Activated CD4-positive, alpha-beta T cell treated with anti-CD3 and anti-CD28 coated beads, Interleukin-2, amount 50 U/mL, for 16 hours (primary cell): Measurements from ENCODE around the gene RCN2.
"Not testable (repeated sequence)": the region's sequence is repeated elsewhere in the genome, so short reads cannot be mapped to it uniquely, and the experiment has no call there.

Source experiments
- DNase-seq: peaks from one replicate; pipeline ENCODE4 v3.0.0-alpha.2; 2020

RCN2 gene

DNA sequence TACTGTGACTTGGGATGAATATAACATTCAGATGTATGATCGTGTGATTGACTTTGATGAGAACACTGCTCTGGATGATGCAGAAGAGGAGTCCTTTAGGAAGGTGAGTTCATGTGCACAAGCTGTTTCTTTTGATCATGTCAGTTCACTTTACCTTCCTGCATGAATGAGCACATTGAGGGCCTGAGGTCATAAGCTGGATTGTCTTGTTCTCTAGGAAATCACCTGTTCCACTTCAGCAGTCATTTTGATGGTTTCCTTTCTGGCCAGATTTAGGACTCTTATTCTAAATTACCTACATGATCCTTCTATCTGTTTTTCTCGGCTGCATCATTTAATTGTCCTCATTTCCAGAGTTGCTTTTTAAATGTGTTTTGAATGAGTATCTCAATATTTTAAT lies 4.1 kb downstream of the RCN2 start:
- DNase-seq, result no peak

- no peak for DNase-seq
Measured at GRCh38 chr15:76936671-76937070, 5.1 kb downstream of the RCN2 start.

GRCh38 chr15:76938752-76939151 lies 7.2 kb downstream of the RCN2 start:
- DNase-seq, result no peak

DNA sequence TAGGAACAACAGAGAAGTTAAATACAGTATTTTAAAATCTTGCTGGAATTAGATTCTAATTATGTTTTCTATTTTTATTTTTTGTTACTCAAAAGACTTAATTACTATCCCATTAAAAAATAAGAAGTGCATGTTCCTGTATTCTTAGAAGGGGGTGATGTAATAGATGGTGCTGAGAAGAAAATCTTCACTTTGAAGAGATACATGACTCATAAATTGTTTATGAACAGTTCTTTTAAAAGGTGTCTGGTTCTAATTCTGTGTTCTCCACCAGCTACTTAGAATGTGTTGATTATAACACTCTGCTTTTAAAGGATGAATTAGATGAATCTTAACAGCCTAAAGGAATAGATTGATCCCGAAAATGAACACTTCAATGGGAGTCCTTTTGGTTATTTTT lies 8.2 kb downstream of the RCN2 start:
- DNase-seq, result no peak

DNA sequence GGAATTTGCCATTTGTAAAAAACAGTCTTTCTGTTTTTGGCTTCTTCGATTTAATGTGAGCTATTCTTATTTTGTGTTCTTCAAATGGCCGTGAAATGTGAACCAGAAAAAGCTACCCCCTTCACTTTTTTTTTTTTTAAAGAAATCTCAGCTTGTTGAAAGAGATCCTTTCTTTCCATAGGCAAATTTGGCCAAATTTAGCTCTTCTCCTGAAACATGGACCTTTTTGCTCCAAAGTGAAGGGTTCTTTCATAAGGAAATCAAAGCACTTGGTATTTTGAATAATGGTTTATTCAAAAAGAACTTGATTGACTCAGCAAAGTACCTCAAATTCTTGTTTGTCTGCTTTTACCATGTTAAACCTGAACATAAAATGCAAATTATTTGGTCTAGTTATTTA lies 10.1 kb downstream of the RCN2 start:
- DNase-seq, result no peak

GRCh38 chr15:76942331-76942730 lies 10.8 kb downstream of the RCN2 start:
- no peak for DNase-seq

GRCh38 chr15:76945494-76946093 lies 14.0 kb downstream of the RCN2 start:
- no peak for DNase-seq

GRCh38 chr15:76947454-76947853 lies 15.9 kb downstream of the RCN2 start:
- no peak for DNase-seq

DNA sequence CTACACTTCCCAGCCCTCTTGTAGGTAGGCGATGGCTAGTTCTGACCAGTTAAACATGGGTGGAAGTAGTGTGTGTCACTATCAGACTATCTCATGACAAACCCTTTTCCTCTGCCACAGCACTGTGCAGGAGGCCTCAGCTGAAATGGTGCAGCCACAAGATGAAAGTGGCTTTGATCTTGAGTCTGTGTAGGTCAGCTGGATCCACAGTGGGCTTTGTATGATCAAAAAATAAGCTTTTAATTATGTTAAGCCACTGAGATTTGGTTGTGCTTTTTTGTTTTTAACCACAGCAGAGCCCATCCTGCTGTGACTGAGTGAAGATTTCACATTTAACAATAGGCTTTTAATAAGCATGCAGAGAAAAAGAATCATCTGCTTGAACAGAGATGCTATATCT lies 19.7 kb downstream of the RCN2 start:
- DNase-seq, result no peak

DNA sequence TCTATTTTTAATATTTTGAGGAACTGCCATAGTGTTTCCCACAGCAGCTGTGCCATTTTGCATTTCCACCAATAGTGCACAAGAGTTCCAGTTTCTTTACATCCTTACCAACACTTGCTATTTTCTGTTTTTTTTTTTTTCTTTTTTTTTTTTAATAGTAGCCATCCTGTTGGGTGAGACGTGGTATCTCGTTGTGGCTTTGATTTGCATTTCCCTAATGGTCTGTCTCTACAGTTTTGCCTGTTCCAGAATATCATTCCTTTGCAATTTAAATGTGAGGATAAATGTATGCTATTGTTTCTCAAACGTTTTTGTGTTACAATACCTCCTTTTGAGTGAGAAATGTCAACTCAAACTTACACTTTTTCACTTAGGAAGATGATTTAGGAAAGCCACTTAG lies 22.4 kb downstream of the RCN2 start:
- no peak for DNase-seq

DNA sequence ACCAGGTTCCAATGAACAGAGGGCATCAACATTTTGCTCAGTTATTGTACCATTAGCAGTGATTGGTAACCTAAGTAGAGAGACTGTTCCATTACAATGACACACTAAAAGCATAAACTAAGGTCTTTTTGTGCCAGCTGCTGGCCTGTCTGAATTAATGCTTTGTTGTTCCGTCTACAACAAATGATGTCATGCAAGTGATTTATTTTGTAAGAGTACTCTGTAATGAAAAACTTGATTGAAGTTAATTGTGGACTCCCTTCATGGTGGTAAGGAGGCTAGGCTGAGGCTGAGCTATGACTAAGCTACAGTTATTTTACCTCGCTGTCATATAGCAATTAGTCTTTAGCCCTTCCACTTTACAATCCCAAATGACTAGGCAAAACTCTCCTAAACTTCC lies 23.2 kb downstream of the RCN2 start:
- DNase-seq, result no peak

GRCh38 chr15:76961268-76962011 lies 29.9 kb downstream of the RCN2 start:
- no peak for DNase-seq

DNA sequence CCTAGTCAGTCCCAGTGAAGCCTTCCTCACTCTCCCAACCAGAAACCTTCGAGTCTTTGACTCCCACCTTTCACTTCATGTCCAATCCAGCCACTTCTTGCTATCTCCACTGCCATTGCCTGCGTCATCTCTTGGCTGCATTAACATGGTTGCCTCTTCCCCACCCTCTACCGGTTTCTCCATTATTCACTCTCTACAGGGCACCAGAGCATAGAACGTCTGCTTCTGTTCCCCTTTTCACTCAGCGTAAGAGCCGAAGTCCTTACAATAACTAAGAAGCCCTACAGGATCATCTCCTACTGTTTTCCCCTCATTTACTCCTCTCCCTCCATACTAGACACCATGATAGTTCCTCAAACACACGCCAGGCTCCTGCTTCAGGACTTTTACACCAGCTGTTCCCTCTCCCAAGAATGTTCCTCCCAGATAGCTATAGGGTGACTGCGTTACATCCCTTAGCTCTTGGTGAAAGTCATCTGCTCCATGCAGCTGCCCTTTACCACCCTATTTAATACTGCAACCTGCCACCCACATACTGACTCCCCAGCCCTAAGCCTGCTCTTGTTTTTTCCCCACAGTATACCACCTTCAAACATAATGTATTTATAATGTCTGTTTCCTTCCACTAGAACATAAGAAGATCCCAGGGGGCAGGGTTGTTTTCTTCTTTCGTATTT lies 30.9 kb downstream of the RCN2 start:
- no peak for DNase-seq

DNA sequence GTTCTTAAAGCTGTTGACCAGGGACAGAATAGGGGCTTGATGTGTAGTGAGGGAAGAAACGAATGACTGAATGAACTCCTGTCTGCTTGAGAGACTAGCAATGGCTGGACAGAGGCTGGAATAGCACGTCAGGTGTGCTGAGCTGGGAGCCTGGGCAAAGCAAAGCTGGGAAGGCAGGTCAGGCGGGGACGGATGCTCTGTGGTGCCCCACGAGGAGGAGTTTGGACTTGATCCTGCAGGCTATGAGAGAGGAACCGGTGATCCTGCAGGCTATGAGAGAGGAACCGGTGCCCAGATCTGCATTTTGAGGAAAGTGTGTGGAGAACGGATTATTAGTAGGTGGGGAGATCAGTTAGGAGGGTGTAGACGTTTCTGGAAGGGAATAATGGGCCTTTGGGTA lies 32.0 kb downstream of the RCN2 start:
- DNase-seq, result no peak

- no peak for DNase-seq
Measured at GRCh38 chr15:76964157-76964556, 32.6 kb downstream of the RCN2 start.

- not testable (repeated sequence) for DNase-seq
Measured at GRCh38 chr15:76966051-76966450, 34.5 kb downstream of the RCN2 start.

GRCh38 chr15:76967067-76967466 lies 35.5 kb downstream of the RCN2 start:
- DNase-seq, result no peak

- no peak for DNase-seq
Measured at GRCh38 chr15:76968306-76968705, 36.8 kb downstream of the RCN2 start.

GRCh38 chr15:76972389-76973361 lies 41.1 kb downstream of the RCN2 start:
- DNase-seq, result no peak

- peak; percentile 77 for DNase-seq
Measured at GRCh38 chr15:76973362-76973743, 41.8 kb downstream of the RCN2 start.

GRCh38 chr15:76973906-76974305 lies 42.4 kb downstream of the RCN2 start:
- no peak for DNase-seq

DNA sequence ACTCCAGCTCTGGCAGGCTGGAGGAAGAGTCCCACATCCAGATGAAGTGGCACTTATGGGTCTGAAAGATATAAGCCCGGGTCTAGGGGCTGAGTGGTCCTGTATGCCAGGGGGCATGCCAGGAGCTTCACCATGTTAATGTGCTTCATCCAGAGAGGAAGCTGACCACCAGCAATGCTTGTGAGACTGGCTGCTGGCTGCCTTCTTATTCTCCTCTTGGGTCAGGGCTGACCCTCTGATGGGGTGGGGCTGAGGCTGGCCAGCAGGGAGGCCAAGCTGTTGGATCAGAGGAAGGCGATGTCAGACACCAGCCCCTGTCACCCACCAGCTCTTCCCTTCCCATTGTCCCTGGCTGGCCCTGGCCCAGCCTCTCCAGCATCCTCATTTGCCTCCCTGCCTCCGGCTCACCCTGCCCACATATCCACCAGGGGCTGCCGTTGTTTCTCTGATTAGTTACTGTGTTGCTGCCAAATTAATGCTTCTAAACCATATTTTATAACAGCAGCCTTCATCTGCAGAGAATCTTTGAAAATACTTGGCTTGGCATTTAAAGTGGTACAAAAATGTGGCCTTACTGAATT lies 43.0 kb downstream of the RCN2 start:
- no peak for DNase-seq

DNA sequence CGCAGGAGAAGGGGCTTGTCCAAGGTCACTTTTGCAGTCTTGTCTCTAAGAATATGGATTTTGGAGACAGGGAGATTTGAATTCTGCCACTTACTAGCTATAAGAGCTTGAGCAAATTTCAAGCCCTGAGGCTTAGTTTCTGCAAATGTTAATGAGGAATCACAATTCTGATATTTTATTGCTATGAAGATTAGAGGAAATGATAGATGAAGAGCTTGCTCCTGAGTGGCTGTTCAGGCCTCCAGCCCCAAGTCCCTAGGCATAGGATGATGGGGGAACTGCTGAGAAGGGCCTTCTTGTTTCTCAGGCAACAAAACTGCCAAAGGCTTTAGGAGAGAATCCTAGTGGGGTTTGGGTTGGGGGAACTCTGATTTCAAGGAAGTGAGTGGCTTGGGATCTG lies 44.6 kb downstream of the RCN2 start:
- DNase-seq, result no peak
